HepG2 (cell line): Measurements from ENCODE around the gene TCF7L2. TPM values are rescaled to one million over a fixed set of nuclear protein-coding genes. Genes with fewer than 3 reads are reported as not detected.

Source experiments
- ATAC-seq: fragments of 200-7000 bp; cut with Tn5 transposase; 3 replicates; pipeline ENCODE4 v1.9.1; 2020; ENCODE audit warnings: mild to moderate bottlenecking, moderate library complexity
- BruUV-seq: library from RNA; stranded (reverse); fragments of 400-500 nt; replicated peaks from 2 replicates; lab custom pipeline; 2021; lab: Mats Ljungman, UMichigan
- CTCF ChIA-PET: fragments of 300-600 bp; formaldehyde crosslinking; extraction: SDS; loops from one replicate; lab custom pipeline; 2021; ENCODE audit warnings: low total read pairs, inconsistent platforms, low intra/inter-chr PET ratio; lab: Yijun Ruan, JAX
- POLR2A ChIA-PET: fragments of 350-600 bp; sonication (Branson Sonifier 250); formaldehyde crosslinking; loops from one replicate; lab custom pipeline; 2020; ENCODE audit warnings: antibody characterized with exemption, inconsistent platforms; lab: Yijun Ruan, JAX
- DNase-seq: peaks from one replicate; pipeline ENCODE4 v3.0.0-alpha.2; 2015; ENCODE audit warnings: low spot score
- FAIRE-seq: peaks from 3 replicates; lab custom pipeline; 2011; peaks lifted over from hg19 to GRCh38; lab: Jason Lieb, UNC
- H2AFZ ChIP-seq: one replicate; pipeline ENCODE4 v1.6.1; 2011; ENCODE audit warnings: low read length, inconsistent platforms
- H3K27ac ChIP-seq: fragments of 300-600 bp; 3 replicates; pipeline ENCODE4 v1.8.0; 2011; ENCODE audit warnings: mixed run types, mild to moderate bottlenecking, mixed read lengths, low read length, inconsistent platforms; ENCODE audit not compliant: insufficient read depth; ENCODE audit errors: extremely low read length
- H3K27me3 ChIP-seq, 2 experiments: fragments of 200-600 bp in 1 of 2; 2 replicates in 1 of 2; 3 replicates in 1 of 2; pipeline versions ENCODE4 v1.6.0 to v1.8.0; 2011; ENCODE audit warnings: low read length in 2 of 2, mild to moderate bottlenecking in 2 of 2, moderate library complexity in 2 of 2, inconsistent platforms in 1 of 2; ENCODE audit not compliant: insufficient read depth in 2 of 2, control insufficient read depth in 1 of 2
- H3K36me3 ChIP-seq, 2 experiments: fragments of 200-600 bp in 1 of 2; replicated peaks in 1 of 2; 2 replicates in 1 of 2; 3 replicates in 1 of 2; pipeline versions ENCODE4 v1.5.1 to v1.8.0; 2011; ENCODE audit warnings: low read length in 2 of 2, inconsistent platforms in 1 of 2; ENCODE audit not compliant: insufficient read depth in 2 of 2, control insufficient read depth in 1 of 2
- H3K4me1 ChIP-seq: 2 replicates; pipeline ENCODE4 v1.5.1; 2012; ENCODE audit warnings: low read length, inconsistent platforms; ENCODE audit not compliant: insufficient read depth
- H3K4me2 ChIP-seq: 2 replicates; pipeline ENCODE4 v1.6.0; 2011; ENCODE audit warnings: low read depth, low read length, inconsistent platforms
- H3K4me3 ChIP-seq, 3 experiments: fragments of 200-600 bp in 1 of 3; sonication (generic), shearing (Covaris generic) in 1 of 3; replicated peaks in 1 of 3; 2 replicates each; pipeline ENCODE4 v1.5.1; 2011 to 2016; ENCODE audit warnings: low read length in 3 of 3, inconsistent platforms in 2 of 3, low read depth in 2 of 3, mild to moderate bottlenecking in 2 of 3, control low read depth in 1 of 3, mixed read lengths in 1 of 3; ENCODE audit not compliant: insufficient read depth in 1 of 3
- H3K79me2 ChIP-seq: one replicate; pipeline ENCODE4 v1.6.1; 2011; ENCODE audit warnings: low read length, inconsistent platforms; ENCODE audit not compliant: insufficient read depth
- H3K9ac ChIP-seq: 2 replicates; pipeline ENCODE4 v1.6.0; 2011; ENCODE audit warnings: mild to moderate bottlenecking, low read depth, low read length, inconsistent platforms; ENCODE audit not compliant: insufficient read depth
- H3K9me3 ChIP-seq: 2 replicates; pipeline ENCODE4 v1.5.1; 2012; ENCODE audit warnings: mild to moderate bottlenecking, low read length
- H4K20me1 ChIP-seq: 2 replicates; pipeline ENCODE4 v1.6.0; 2011; ENCODE audit warnings: inconsistent platforms, mild to moderate bottlenecking, low read length, moderate library complexity; ENCODE audit not compliant: insufficient read depth
- CREB1 ChIP-seq, 2 experiments: fragments of 450-650 bp in 1 of 2; IDR thresholded peaks; 2 replicates each; pipeline ENCODE4 v1.6.1; 2016 to 2017; ENCODE audit warnings: control low read depth in 1 of 2, mild to moderate bottlenecking in 1 of 2, missing compliant biosample characterization in 1 of 2, missing genetic modification characterization in 1 of 2
- UBTF ChIP-seq: sonication (generic); formaldehyde crosslinking; IDR thresholded peaks from 2 replicates; pipeline ENCODE4 v1.4.0; 2020; ENCODE audit warnings: mild to moderate bottlenecking, missing genetic modification reagents
- ZHX2 ChIP-seq, 2 experiments: sonication (generic) in 1 of 2; formaldehyde crosslinking in 1 of 2; IDR thresholded peaks; 2 replicates each; pipeline versions ENCODE4 v1.6.1 to v1.9.0; 2014 to 2022; ENCODE audit warnings: antibody characterized with exemption in 1 of 2, borderline replicate concordance in 1 of 2, inconsistent platforms in 1 of 2, low read depth in 1 of 2, missing genetic modification reagents in 1 of 2
- ZSCAN21 ChIP-seq: sonication (generic); formaldehyde crosslinking; IDR thresholded peaks from 2 replicates; pipeline ENCODE4 v1.8.0; 2022; ENCODE audit warnings: mild to moderate bottlenecking, missing genetic modification reagents, moderate library complexity, borderline replicate concordance
- WGBS: methylation state at CpG from one replicate; pipeline ENCODE4 v1.1.6; 2017; ENCODE audit warnings: low lambda C conversion rate; 5-methylcytosine and 5-hydroxymethylcytosine counted together
- in situ Hi-C: cut with HindIII; loops from 2 replicates; pipeline ENCODE4 v1.10.0; 2017; ENCODE audit warnings: low pct_unique_long_range_greater_than_20kb; ENCODE audit not compliant: extremely low pct_ligation_motif_present
- intact Hi-C: fragments of 100-400 bp; cut with micrococcal nuclease; formaldehyde crosslinking; loops from one replicate; pipeline ENCODE4 v1.10.0; 2022; ENCODE audit not compliant: unreplicated experiment
- polyA plus RNA-seq, 8 experiments: library from polyadenylated mRNA; depleted of rRNA in 3 of 8; stranded (reverse) in 7 of 8; unstranded in 1 of 8; fragments of >200 nt; fragmentation: Illumina TruSeq in 4 of 8; extraction: Trizol in 4 of 8; gene quantifications; 2 replicates each; pipeline versions ENCODE4 v1.2.1 to v1.2.3, GENCODE V29; 2011 to 2016; ENCODE audit warnings: low read depth in 4 of 8, missing spikeins in 1 of 8, mixed read lengths in 1 of 8; ENCODE audit not compliant: insufficient read depth in 1 of 8
- total RNA-seq, 5 experiments: library from RNA; depleted of rRNA; stranded (reverse); fragments of >200 nt; fragmentation: Illumina TruSeq; extraction: Trizol; gene quantifications; 2 replicates each; pipeline ENCODE4 v1.2.3, GENCODE V29; 2016; ENCODE audit warnings: low read depth in 1 of 5

TCF7L2 gene
- total and polyA plus RNA-seq, 2 of the 13 experiments (the other 11 are each of a cell fraction or from before 2014, with no cell fraction given) = 3.9 to 13.7 TPM

GRCh38 chr10:113042868-113043267, 92.8 kb downstream of the TCF7L2 start:
- no peak overlapping the region for H3K27ac ChIP-seq
- no peak for DNase-seq
- TF ChIP-seq UBTF (CRISPR knock-in tag) = no peak
- TF ChIP-seq ZHX2 (IDR thresholded peaks at IDR 0.05; ENCODE audit: low read depth) = no peak
- TF ChIP-seq ZHX2 (CRISPR knock-in tag; IDR thresholded peaks at IDR 0.05; ENCODE audit: borderline replicate concordance) = no peak
- TF ChIP-seq CREB1 (IDR thresholded peaks at IDR 0.05) = no peak
- TF ChIP-seq CREB1 (CRISPR knock-in tag; IDR thresholded peaks at IDR 0.05) = no peak
- TF ChIP-seq ZSCAN21 (CRISPR knock-in tag) = no peak
- TF ChIP-seq, all 625 proteins: peak for 0
- Histone ChIP-seq H2AFZ (no peak overlapping the region), H3K4me2 (no peak overlapping the region), H3K4me1 (no peaks in the 10 kb centered on the region), H3K9ac (no peak overlapping the region), H3K27me3 (no peaks in the 10 kb centered on the region), H3K9me3 (no peaks in the 10 kb centered on the region), H3K4me3 (no peak overlapping the region), H4K20me1 (peaks cover 58% of the 10 kb centered on the region), H3K79me2 (peaks cover 71% of the 10 kb centered on the region), H3K36me3 (peaks cover 20 to 48% of the 10 kb centered on the region in 2 experiments)
- intact Hi-C loops = no loop called here
- ATAC-seq (no peak), FAIRE-seq (no peak)
- 98% methylated on average over 7 of the region's 7 CpGs for WGBS
- CTCF ChIA-PET = no interaction called here
- in situ Hi-C loops = no loop called here
- POLR2A ChIA-PET = no interaction called here
- no TSS peak for BruUV-seq
